ENCODE results near the gene WDR13. TPM values are rescaled to one million over a fixed set of nuclear protein-coding genes. Genes with fewer than 3 reads are reported as not detected.
"Not testable (repeated sequence)": the region's sequence is repeated elsewhere in the genome, so short reads cannot be mapped to it uniquely, and the experiment has no call there.

The WDR13 gene
- total RNA-seq, 1 donor from 2014 or later = 70.4 TPM

GRCh38 chrX:48645669-48646068 lies 48.4 kb downstream of the WDR13 start:
- no peak for DNase-seq
- no peak overlapping the region for H3K4me3 Mint-ChIP-seq (ENCODE audit: unreplicated experiment)
- H3K27me3 Mint-ChIP-seq (ENCODE audit: unreplicated experiment) = no peaks in the 10 kb centered on the region
- H3K36me3 Mint-ChIP-seq (ENCODE audit: unreplicated experiment) = no peaks in the 10 kb centered on the region
- no peaks in the 10 kb centered on the region for H3K9me3 Mint-ChIP-seq (ENCODE audit: unreplicated experiment)
- no peak overlapping the region for H3K27ac Mint-ChIP-seq (ENCODE audit: unreplicated experiment)
- no peak for TF ChIP-seq CTCF (IDR thresholded peaks at IDR 0.05; ENCODE audit: partially characterized antibody, unreplicated experiment)
- peaks cover 6% of the 10 kb centered on the region for H3K4me1 Mint-ChIP-seq (ENCODE audit: low read depth, unreplicated experiment)

- no peaks in the 10 kb centered on the region for H3K36me3 Mint-ChIP-seq (ENCODE audit: unreplicated experiment)
- peak; percentile 64 for DNase-seq
- peaks cover 6% of the 10 kb centered on the region for H3K4me1 Mint-ChIP-seq (ENCODE audit: low read depth, unreplicated experiment)
- peak overlapping the region; percentile 97 for H3K27ac Mint-ChIP-seq (ENCODE audit: unreplicated experiment)
- TF ChIP-seq CTCF (IDR thresholded peaks at IDR 0.05; ENCODE audit: partially characterized antibody, unreplicated experiment) = no peak
- H3K4me3 Mint-ChIP-seq (ENCODE audit: unreplicated experiment) = no peak overlapping the region
- no peaks in the 10 kb centered on the region for H3K27me3 Mint-ChIP-seq (ENCODE audit: unreplicated experiment)
- H3K9me3 Mint-ChIP-seq (ENCODE audit: unreplicated experiment) = no peaks in the 10 kb centered on the region
Observed at GRCh38 chrX:48648336-48648751, 51.1 kb downstream of the WDR13 start.

- no peak for TF ChIP-seq CTCF (IDR thresholded peaks at IDR 0.05; ENCODE audit: partially characterized antibody, unreplicated experiment)
- peak overlapping the region; percentile 97 for H3K27ac Mint-ChIP-seq (ENCODE audit: unreplicated experiment)
- H3K27me3 Mint-ChIP-seq (ENCODE audit: unreplicated experiment) = peaks cover 3% of the 10 kb centered on the region
- peak overlapping the region; percentile 50 for H3K4me3 Mint-ChIP-seq (ENCODE audit: unreplicated experiment)
- H3K36me3 Mint-ChIP-seq (ENCODE audit: unreplicated experiment) = peaks cover 4% of the 10 kb centered on the region
- no peaks in the 10 kb centered on the region for H3K9me3 Mint-ChIP-seq (ENCODE audit: unreplicated experiment)
- H3K4me1 Mint-ChIP-seq (ENCODE audit: low read depth, unreplicated experiment) = peaks cover 6% of the 10 kb centered on the region
- no peak for DNase-seq
Observed at GRCh38 chrX:48649102-48649501, 51.8 kb downstream of the WDR13 start.

- not testable (repeated sequence) for H3K4me3 Mint-ChIP-seq (ENCODE audit: unreplicated experiment); H3K9me3 Mint-ChIP-seq (ENCODE audit: unreplicated experiment); H3K27me3 Mint-ChIP-seq (ENCODE audit: unreplicated experiment); DNase-seq; H3K36me3 Mint-ChIP-seq (ENCODE audit: unreplicated experiment); H3K27ac Mint-ChIP-seq (ENCODE audit: unreplicated experiment); H3K4me1 Mint-ChIP-seq (ENCODE audit: low read depth, unreplicated experiment)
Observed at GRCh38 chrX:48652055-48652579, 54.8 kb downstream of the WDR13 start.

GRCh38 chrX:48654746-48655145 lies 57.5 kb downstream of the WDR13 start:
- H3K4me3 Mint-ChIP-seq (ENCODE audit: unreplicated experiment) = not testable (repeated sequence)

More at GRCh38 chrX:48654746-48655145, 57.5 kb downstream of the WDR13 start:
- DNase-seq; H3K4me1 Mint-ChIP-seq (ENCODE audit: low read depth, unreplicated experiment); H3K36me3 Mint-ChIP-seq (ENCODE audit: unreplicated experiment); H3K9me3 Mint-ChIP-seq (ENCODE audit: unreplicated experiment); H3K27ac Mint-ChIP-seq (ENCODE audit: unreplicated experiment); H3K27me3 Mint-ChIP-seq (ENCODE audit: unreplicated experiment): not testable (repeated sequence)

Other genes with a start within 250 kb of the WDR13 start
- not detected for gene SSX3, start 240.8 kb upstream of the WDR13 start, total RNA-seq (ENCODE audit: unreplicated experiment)
- gene SSX4, start 214.0 kb upstream of the WDR13 start, total RNA-seq (ENCODE audit: unreplicated experiment) = 0.71 TPM
- gene SSX4B, start 185.5 kb upstream of the WDR13 start, total RNA-seq (ENCODE audit: unreplicated experiment) = 0.71 TPM
- 136 TPM for gene SLC38A5, start 127.2 kb upstream of the WDR13 start, total RNA-seq (ENCODE audit: unreplicated experiment)
- 87.6 TPM for gene FTSJ1, start 121.3 kb upstream of the WDR13 start, total RNA-seq (ENCODE audit: unreplicated experiment)
- gene PORCN, start 88.5 kb upstream of the WDR13 start, total RNA-seq (ENCODE audit: unreplicated experiment) = 18.6 TPM
- 132 TPM for gene EBP, start 75.7 kb upstream of the WDR13 start, total RNA-seq (ENCODE audit: unreplicated experiment)
- gene TBC1D25, start 57.8 kb upstream of the WDR13 start, total RNA-seq (ENCODE audit: unreplicated experiment) = 34.3 TPM
- gene RBM3, start 23.0 kb upstream of the WDR13 start, total RNA-seq (ENCODE audit: unreplicated experiment) = 294 TPM
- 2.6 TPM for gene WAS, start 86.3 kb downstream of the WDR13 start, total RNA-seq (ENCODE audit: unreplicated experiment)
- gene SUV39H1, start 99.2 kb downstream of the WDR13 start, total RNA-seq (ENCODE audit: unreplicated experiment) = 4.7 TPM
- gene GLOD5, start 164.3 kb downstream of the WDR13 start, total RNA-seq (ENCODE audit: unreplicated experiment) = not detected
- gene GATA1, start 189.1 kb downstream of the WDR13 start, total RNA-seq (ENCODE audit: unreplicated experiment) = not detected
- gene HDAC6, start 204.6 kb downstream of the WDR13 start, total RNA-seq (ENCODE audit: unreplicated experiment) = 264 TPM
- not detected for gene ERAS, start 229.0 kb downstream of the WDR13 start, total RNA-seq (ENCODE audit: unreplicated experiment)
- 127 TPM for gene PCSK1N, start 238.1 kb downstream of the WDR13 start, total RNA-seq (ENCODE audit: unreplicated experiment)